ENCODE data around the gene PAGE1.
"Not testable (repeated sequence)": the region's sequence is repeated elsewhere in the genome, so short reads cannot be mapped to it uniquely, and the experiment has no call there.

Gene PAGE1, protein sequence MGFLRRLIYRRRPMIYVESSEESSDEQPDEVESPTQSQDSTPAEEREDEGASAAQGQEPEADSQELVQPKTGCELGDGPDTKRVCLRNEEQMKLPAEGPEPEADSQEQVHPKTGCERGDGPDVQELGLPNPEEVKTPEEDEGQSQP

DNA sequence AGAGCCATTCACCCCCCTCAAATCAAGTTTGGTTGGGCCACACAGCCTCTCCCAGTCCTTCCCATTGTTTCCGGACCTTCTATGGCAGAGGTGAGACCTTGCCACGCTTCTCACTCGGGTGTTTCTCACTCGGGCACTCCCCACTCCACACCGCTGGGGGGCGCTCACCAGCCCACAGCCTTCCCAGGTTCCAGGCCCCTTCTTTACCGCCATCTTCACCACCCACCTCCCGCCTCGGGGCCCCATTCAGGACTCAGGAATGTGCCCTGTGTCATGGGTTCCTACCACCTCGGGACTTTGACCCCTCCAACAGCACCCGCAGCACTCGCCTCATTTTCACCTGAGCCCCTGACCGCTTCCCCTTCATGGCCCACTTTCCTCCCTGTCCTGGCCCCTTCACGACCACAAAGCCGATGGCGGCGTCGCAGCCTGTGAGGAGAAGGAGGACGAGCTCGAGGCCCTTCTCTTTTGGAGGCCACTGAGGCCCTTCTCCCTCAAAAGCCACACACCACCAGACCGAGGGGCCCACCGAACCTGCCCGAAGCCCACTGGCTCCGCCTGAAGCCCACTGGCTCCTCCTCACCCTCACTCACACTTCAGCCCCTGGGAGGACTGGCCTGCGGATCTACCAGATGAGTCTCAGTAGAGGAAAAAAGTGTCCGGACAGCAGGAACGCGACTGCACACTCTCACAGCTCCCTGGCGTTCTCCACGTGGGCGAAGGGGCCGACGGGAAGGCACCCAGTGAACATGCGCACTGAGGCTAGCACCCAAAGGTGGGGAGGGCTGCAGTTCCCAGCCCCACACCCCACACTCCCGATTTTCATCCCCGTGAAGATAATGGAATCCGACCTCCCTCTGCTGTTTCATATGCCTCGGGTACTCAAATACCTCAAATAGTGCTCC lies at the start of gene PAGE1:
TSS of gene PAGE1 (minus strand) at position 709 of the 905 bp plus-strand sequence. CDS start 1,214 bp downstream, outside the sequence.
- DNase-seq, result no peak

DNA sequence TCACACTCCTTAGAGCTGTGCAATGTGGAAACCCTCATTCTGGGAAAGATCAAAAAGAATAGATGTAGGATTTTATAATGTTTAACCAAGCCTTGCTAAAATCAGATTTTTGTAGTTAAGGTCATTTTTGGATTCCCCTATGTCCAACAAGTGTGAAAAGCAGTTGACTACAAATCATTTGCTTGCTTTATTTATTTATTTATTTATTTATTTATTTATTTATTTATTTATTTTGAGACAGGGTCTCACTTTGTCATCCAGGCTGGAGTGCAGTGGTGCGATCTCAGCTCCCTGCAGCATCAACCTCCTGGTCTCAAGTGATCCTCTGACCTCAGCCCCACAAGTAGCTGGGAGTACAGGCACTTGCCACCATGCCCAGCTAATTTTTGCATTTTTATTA lies 45.7 kb upstream of the PAGE1 start:
- DNase-seq, result not testable (repeated sequence)

DNA sequence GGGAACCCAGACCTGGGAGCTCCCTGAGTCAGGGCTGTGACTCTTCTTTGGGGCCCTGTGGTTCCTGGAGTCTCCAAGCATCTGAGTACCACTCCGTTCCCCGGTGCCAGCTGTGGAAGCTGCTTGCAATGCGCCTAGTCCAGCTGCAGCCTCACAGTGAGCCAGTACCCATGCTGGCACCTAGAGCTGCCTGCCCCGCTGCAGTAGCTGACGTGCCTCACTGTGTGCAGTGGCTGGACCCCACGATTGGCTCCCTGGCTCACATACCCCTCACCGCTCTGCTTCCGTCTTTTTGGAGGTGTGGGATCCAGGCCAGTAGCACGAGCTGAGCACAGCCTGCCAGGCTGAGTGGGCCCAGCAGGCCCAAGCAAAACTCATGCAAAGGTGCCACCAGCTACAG lies 32.1 kb upstream of the PAGE1 start:
- DNase-seq, result no peak

DNA sequence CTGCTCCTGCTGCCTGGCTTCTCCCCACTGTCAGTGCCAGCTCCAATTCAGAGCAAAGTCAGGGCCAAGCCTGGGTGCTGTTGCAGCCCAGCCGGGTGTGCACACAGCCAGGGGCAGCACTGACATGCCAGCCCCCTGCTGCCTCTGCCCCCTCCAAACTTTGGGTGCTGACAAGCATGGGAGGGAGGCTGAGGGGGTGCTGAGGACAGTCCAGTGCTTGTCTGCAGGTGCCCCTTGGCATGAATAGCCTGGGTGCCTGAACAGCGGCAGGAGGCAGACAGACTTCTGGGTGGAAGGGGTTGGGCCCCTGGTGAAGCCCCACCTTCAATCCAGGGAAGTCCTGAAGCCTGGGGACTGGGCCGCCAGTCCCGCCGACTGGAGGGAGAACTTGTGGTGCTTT lies 31.2 kb upstream of the PAGE1 start:
- DNase-seq, result no peak

DNA sequence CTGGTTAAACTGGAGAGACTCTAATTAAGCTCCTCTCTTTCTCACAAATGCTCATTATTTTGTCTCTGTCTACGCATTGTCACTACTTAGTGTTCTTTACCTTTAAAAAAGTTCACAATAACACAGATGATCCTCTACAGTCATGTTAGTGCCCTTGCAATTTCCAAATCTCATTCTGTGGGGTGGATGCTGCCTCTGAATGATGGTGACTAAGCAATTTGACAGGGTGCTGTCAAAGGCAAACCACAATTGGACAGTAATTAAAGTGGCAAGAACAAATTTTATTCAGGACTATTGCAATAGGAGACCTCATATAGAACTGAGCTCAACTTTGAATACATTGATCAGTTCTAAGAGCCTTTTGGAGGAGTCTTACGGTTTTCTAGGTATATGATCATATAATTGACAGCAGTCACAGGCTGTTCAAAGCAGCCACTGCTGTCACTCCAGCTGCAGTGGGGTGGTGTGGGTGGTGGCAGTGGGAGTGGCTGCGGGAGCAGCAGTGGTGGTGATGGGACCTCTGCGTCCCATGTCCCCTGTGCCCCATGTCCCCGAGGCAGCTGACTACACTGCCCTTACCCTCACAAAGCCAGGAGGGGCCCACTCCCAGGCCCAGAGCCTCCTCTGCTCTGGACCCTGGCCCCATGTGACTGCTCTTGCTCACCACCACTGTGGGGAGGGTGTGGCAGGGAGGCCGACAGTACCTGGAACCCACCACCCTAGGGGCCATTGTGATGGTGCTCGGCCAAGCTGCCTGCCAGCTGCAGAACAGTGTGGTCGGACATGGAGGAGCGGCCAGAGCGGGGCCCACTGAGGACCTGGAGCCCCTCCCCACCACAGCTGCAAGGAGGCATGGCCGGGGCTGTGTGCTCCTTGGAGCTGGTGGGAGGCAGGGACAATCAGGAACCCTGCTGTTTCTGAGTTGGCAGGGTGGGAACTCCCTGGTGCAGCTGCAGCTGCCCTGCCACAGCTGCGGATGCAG lies 30.4 kb upstream of the PAGE1 start:
- no peak for DNase-seq

DNA sequence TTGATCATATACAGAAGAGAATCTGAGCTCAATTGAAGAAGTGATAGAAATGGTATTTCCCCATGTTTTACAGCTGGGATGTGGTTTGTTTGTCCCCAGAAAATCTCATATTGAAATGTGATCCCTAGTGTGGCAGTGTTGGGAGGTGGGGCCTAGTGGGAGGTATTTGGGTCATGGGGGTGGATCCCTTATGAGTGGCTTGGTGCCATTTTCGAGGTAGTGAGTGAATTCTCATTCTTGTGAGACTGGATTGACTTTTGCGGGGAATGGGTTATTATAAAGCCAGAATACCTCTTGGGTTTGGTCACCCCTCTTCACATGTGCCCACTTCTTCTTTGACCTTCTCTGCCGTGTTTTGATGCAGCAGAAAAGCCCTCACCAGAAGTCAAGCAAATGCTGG lies 29.6 kb upstream of the PAGE1 start:
- DNase-seq, result no peak

DNA sequence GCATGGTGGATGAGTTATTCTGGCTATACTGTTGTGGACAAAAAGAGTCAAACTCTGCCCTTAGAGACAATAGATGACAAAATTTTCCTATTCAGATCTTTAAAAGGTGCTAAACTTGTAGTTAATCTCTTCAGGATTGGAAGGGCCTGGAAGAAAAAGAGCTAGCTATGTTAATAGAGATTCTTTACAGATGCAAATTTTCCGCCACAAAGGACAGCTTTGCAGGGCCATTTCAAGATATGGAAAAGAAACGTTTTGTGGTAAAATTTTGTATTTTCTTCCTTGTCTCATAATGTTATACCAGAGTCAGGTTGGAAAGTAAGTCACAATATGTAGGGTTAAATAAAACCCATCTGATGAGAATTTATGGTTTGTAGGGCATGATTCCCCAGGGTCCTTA lies 24.3 kb upstream of the PAGE1 start:
- not testable (repeated sequence) for DNase-seq

DNA sequence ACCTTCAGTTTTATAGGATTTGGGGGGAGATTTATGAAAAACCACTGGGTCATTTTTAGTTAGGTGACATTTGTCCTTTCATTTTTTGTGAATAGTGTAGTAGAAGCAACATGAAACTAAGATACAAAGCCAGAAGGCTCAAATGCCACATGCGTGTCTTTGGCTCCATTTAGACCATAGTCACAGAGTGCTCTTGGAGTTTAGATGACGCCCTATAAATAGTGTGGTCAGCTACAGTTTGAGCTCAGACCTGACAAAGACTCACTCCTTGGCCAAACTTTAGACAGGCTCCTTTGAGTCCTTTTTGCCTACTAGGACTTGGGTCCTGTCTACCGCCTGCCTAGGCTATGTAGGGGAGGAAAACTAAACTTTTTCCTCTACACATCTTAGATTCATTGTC lies 16.8 kb upstream of the PAGE1 start:
- no peak for DNase-seq

DNA sequence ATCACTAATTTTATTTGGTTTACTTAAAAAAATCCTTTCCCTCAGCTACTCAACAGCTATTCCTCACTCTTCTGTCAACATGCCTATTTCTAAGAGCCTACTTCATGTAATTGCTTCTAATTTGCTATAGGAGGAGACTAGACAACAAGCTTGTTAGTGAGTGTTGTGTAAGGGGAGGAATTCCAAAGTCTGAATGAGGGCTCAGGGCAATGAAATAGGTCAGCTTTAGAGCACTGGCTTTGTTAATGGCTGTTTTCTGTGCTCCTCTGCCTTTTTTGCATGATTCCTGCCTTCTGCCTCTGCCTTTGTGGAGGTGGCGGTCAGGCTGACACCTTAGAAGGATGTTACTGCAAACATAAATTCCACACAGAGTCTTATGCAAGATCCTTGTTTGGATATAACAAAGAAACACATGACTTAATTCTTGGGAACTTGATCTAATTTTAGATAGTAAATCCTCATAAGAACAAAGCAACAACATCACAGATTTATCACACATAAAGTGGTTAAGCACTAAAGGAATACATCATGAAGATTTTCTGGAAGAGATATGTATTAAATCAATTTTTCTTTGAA lies 15.0 kb upstream of the PAGE1 start:
- DNase-seq, result no peak

DNA sequence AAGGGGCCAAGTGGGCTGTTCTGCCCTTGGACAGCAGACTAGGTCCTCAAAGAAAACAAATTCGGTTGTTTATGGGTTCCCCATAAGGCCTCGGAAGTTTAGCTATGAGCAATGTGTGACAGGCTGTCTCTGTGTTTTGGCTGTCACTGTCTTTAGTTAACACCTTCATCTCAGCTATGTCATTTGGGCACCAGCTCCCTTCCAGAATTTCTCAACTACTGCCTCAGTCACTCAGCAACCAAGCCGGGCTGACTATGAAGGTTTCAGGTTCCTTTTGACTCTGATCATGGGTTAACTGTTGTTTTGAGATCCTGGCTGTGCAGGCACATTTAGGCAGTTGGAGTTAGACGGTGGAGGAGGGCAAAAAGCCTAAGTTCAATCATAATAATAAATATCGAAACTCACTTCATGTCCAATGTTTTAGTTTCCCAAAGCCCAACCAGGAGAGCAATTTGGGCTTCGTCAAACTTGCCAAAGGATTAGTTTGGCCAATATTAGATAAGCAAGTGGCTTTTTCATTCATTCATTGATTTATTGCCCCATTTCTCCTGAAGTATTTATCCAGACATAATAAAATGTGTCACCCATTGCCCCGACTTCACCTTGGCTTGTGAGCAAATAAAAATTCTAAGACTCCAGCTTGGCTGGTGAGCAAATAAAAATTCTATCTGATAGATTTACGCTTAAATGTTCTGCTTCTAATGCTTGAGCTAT lies 9.1 kb upstream of the PAGE1 start:
- DNase-seq, result no peak

DNA sequence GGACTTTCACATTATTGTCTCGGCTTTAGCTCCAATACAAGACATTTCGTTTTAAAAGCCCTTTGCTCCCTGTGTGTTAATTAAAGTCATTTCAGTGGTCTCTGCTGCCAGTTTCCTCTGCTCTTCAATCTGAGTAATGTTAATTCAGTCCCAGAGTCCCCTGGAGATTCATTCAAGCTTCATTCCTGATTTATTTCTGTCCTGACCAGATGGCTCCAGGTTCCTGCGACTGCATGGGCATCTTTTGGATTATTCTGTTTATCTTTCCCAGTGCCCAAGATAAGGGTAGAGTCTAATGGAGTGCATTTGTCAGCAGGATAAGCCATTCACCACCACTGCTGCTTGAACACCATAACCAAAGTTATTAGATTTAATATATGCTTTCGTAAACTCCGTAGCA lies 6.1 kb upstream of the PAGE1 start:
- no peak for DNase-seq

DNA sequence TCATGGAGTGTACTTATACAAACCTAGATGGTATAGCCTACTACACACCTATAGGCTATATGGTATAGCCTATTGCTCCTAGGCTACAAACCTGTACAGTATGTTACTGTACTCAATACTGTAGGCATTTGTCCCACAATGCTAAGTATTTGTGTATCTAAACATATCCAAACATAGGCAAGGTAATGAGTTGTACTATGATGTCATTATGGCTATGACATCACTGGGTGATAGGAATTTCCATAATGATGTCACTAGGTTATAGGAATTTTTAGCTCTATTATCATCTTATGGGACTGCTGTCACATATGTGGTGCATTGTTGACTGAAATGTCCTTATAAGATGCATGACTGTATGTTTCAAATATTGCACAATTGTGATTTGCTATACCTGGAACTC lies 5.5 kb upstream of the PAGE1 start:
- no peak for DNase-seq

DNA sequence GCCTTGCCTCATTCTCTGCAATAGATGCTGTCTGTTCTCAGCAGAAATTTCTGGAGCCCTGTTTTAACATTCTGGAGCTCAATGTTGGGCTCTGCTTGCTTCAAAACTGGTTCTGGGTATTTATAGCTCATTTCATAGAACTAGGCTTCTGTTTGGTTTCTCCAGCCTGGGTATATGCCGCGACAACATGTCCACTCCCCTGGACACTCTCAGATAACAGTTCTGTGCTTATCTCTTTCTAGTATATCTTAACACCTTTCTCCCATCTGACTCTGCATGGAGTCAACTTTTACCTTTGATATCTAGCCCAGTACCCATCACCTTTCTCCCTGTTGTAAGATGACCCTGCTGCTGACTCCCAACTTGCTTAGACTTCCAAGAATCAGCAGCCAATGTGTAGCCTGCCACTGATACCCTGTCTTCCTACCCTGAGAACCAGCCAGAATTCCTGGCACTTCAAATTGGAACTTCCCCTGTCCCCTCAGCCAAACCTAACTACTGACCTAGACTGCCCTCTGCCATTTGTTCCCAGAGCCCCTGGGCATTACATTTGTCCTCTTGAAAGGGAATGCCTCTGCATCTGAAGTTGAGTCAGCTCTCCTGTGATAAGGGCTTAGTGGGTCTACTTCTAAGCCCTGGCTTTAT lies 20.6 kb downstream of the PAGE1 start:
- no peak for DNase-seq

DNA sequence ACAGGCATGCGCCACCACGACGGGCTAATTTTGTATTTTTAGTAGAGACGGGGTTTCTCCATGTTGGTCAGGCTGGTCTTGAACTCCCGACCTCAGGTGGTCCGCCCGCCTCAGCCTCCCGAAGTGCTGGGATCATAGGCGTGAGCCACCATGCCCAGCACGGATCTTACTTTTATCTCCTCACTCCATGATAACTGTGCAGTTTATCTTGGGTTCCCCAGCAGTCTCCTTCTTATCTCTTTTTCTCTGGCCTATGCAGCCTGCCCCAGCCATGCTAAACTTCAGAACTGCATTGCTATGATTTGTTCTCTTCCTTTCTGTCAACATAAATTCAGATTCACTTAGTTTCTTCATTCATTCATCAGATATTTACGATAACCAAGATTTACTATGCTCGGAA lies 22.4 kb downstream of the PAGE1 start:
- DNase-seq, result no peak

DNA sequence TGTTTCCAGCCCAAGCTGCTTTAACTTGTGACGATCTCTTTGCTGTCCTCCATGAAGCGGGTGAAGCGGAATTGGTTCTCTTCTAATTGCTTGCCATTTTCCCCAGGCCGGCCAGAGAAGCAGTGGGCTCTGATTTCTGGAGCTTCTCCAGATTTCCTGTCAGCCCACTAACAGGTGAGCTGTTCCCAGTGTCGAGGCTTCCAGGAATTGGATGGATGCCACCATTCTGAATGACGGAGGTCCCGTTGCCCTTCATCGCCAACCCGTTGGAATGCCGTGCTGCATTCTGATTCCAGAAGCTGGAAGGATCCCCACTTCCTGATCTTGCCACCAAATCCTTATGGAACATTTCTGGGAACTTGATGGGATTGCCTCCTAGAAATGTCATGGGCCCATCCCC lies 31.0 kb downstream of the PAGE1 start:
- DNase-seq, result no peak

DNA sequence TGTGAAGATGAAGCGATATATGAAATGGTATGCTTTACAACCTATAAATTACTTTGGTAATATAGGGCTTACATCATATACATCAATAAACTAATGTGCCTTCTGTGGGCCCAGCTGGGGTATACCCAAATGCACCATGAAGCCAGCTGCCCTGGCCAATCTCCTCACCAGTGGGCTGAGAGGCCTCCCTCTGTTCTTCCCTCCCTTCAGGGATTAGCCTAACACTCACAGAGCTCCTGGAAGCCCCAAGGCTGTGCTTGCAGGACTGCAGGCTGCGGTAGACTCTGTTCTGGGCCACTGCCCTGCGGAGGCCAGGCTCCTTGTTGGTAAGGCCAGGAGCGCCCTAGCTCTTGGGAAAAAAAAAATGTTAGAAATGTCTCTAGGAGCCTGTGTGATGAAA lies 33.9 kb downstream of the PAGE1 start:
- no peak for DNase-seq

DNA sequence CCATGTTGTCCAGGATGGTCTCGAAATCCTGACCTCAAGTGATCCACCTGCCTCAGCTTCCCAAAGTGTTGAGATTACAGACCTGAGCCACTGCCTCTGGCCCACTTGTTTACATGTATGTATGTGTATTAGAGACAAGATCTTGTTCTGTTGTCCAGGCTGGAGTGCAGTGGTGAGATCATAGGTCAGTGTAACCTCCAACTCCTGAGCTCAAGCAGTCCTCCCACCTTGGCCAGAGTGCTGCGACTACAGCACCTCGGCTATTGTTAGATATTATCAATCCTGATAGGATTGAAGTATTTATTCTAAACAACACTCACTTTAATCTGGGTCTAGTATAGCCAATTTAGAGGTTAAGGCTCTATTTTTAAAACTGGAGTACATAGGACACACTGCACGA lies 36.0 kb downstream of the PAGE1 start:
- DNase-seq, result no peak

DNA sequence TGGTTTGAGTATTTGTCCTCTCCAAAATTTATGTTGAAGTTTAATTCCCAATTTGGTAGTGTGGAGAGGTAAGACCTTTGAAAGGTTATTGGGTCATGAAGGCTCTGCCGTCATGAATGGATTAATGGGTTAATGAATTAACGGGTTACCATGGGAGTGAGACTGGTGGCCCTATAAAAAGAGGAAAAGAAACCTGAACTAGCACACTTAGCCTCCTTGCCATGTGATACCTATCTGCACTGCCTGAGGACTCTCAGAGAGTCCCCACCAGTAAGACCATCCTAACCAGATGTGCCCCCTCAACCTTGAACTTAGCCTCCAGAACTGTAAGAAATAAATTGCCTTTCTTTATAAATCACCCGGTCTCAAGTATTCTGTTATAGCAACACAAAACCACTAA lies 39.3 kb downstream of the PAGE1 start:
- DNase-seq, result no peak

DNA sequence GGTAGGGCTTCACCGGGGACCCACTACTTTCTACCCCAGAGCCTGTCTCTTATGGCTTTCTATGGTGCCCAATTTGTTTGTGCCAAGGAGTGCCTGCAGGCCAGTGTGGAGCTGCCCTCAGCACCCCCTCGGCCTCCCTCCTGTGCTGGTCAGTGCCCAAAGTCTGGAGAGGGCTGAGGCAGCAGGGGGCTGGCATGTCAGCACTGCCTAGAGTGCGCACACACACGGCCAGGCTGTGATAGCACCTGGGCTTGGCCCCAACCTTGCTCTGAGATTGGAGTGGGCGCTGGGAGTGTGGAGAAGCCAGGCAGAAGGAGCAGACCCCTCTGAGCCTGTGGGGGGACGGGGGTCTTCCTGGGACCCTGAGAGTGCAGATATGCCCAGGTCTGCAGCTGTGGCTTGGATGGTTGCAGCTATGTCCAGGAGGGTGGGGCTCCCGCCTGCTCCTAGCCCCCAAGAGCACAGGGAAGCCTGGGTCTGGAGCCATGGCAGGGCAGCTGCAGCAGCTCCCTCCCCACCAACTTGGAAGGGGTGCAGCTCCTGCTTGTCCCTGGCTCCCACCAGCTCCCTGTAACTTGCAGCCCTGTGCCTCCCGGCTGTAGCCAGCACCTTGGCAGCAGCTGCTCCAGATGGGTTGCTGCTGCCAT lies 50.7 kb downstream of the PAGE1 start:
- no peak for DNase-seq

Data from activated T-cell treated with anti-CD3 and anti-CD28 coated beads for 4 hours (primary cell).